ENCODE measurements around the gene TEX26.
A peak's percentile ranks its signal among the peaks of the same experiment; 100 is the strongest.

The TEX26 gene

GRCh38 chr13:30904043-30904442 lies 28.4 kb upstream of the TEX26 start:
- peaks cover 6% of the 10 kb centered on the region; the same call in 1 of the 2 replicates for H3K4me1 ChIP-seq (ENCODE audit: control insufficient read depth, insufficient read depth, low read length)
- H3K9ac ChIP-seq (ENCODE audit: low read length) = no peak overlapping the region
- peaks cover 50% of the 10 kb centered on the region for H3K27me3 ChIP-seq (ENCODE audit: control insufficient read depth, insufficient read depth, low read length)
- no peak overlapping the region for H3K27ac ChIP-seq (ENCODE audit: low read depth, low read length)
- no peaks in the 10 kb centered on the region for H3K9me3 ChIP-seq (ENCODE audit: control insufficient read depth, insufficient read depth, low read depth, low read length)
- H3K36me3 ChIP-seq (ENCODE audit: control insufficient read depth, insufficient read depth, low read length) = no peaks in the 10 kb centered on the region
- no peak overlapping the region for H3K4me3 ChIP-seq (ENCODE audit: low read depth, low read length)

GRCh38 chr13:30905932-30906383 lies 26.5 kb upstream of the TEX26 start, which contains the start of gene MEDAG:
Gene MEDAG (plus strand): TSS chr13:30906271. CDS start chr13:30906516, 245 bp downstream.
- Histone ChIP-seq H3K4me1 (ENCODE audit: control insufficient read depth, insufficient read depth, low read length) (peaks cover 6% of the 10 kb centered on the region; the same call in 1 of the 2 replicates), H3K9ac (ENCODE audit: low read length) (peak within 1 kb of the TSS; percentile 10), H3K27ac (ENCODE audit: low read depth, low read length) (no peak within 1 kb of the TSS), H3K4me3 (ENCODE audit: low read depth, low read length) (peak within 1 kb of the TSS; percentile 60), H3K27me3 (ENCODE audit: control insufficient read depth, insufficient read depth, low read length) (peaks cover 52% of the 10 kb centered on the region), H3K36me3 (ENCODE audit: control insufficient read depth, insufficient read depth, low read length) (no peaks in the 10 kb centered on the region), H3K9me3 (ENCODE audit: control insufficient read depth, insufficient read depth, low read depth, low read length) (no peaks in the 10 kb centered on the region)

GRCh38 chr13:30906411-30907051 lies 25.9 kb upstream of the TEX26 start:
- Histone ChIP-seq H3K4me3 (ENCODE audit: low read depth, low read length) (peak overlapping the region; percentile 60), H3K36me3 (ENCODE audit: control insufficient read depth, insufficient read depth, low read length) (no peaks in the 10 kb centered on the region), H3K9me3 (ENCODE audit: control insufficient read depth, insufficient read depth, low read depth, low read length) (no peaks in the 10 kb centered on the region), H3K27ac (ENCODE audit: low read depth, low read length) (no peak overlapping the region), H3K4me1 (ENCODE audit: control insufficient read depth, insufficient read depth, low read length) (peaks cover 6% of the 10 kb centered on the region; the same call in 1 of the 2 replicates), H3K27me3 (ENCODE audit: control insufficient read depth, insufficient read depth, low read length) (peaks cover 52% of the 10 kb centered on the region), H3K9ac (ENCODE audit: low read length) (peak overlapping the region; percentile 10)

GRCh38 chr13:30907121-30907861 lies 25.2 kb upstream of the TEX26 start:
- no peak overlapping the region for H3K9ac ChIP-seq (ENCODE audit: low read length)

GRCh38 chr13:30908416-30908980 lies 24.0 kb upstream of the TEX26 start:
- no peaks in the 10 kb centered on the region for H3K9me3 ChIP-seq (ENCODE audit: control insufficient read depth, insufficient read depth, low read depth, low read length)
- H3K4me1 ChIP-seq (ENCODE audit: control insufficient read depth, insufficient read depth, low read length) = peaks cover 6% of the 10 kb centered on the region; the same call in 1 of the 2 replicates
- H3K4me3 ChIP-seq (ENCODE audit: low read depth, low read length) = no peak overlapping the region
- H3K27ac ChIP-seq (ENCODE audit: low read depth, low read length) = no peak overlapping the region
- H3K36me3 ChIP-seq (ENCODE audit: control insufficient read depth, insufficient read depth, low read length) = no peaks in the 10 kb centered on the region
- H3K9ac ChIP-seq (ENCODE audit: low read length) = no peak overlapping the region
- peaks cover 48% of the 10 kb centered on the region for H3K27me3 ChIP-seq (ENCODE audit: control insufficient read depth, insufficient read depth, low read length)

More at GRCh38 chr13:30907121-30907861, 25.2 kb upstream of the TEX26 start:
- H3K36me3 ChIP-seq (ENCODE audit: control insufficient read depth, insufficient read depth, low read length) = no peaks in the 10 kb centered on the region
- H3K4me3 ChIP-seq (ENCODE audit: low read depth, low read length) = no peak overlapping the region
- H3K9me3 ChIP-seq (ENCODE audit: control insufficient read depth, insufficient read depth, low read depth, low read length) = no peaks in the 10 kb centered on the region
- H3K27me3 ChIP-seq (ENCODE audit: control insufficient read depth, insufficient read depth, low read length) = peaks cover 52% of the 10 kb centered on the region
- no peak overlapping the region for H3K27ac ChIP-seq (ENCODE audit: low read depth, low read length)
- peaks cover 6% of the 10 kb centered on the region; the same call in 1 of the 2 replicates for H3K4me1 ChIP-seq (ENCODE audit: control insufficient read depth, insufficient read depth, low read length)

- Histone ChIP-seq H3K9ac (ENCODE audit: low read length) (no peak overlapping the region), H3K27me3 (ENCODE audit: control insufficient read depth, insufficient read depth, low read length) (peaks cover 26% of the 10 kb centered on the region), H3K9me3 (ENCODE audit: control insufficient read depth, insufficient read depth, low read depth, low read length) (no peaks in the 10 kb centered on the region), H3K27ac (ENCODE audit: low read depth, low read length) (no peak overlapping the region), H3K4me3 (ENCODE audit: low read depth, low read length) (no peak overlapping the region), H3K36me3 (ENCODE audit: control insufficient read depth, insufficient read depth, low read length) (no peaks in the 10 kb centered on the region), H3K4me1 (ENCODE audit: control insufficient read depth, insufficient read depth, low read length) (peaks cover 6% of the 10 kb centered on the region; the same call in 1 of the 2 replicates)
These were observed 21.8 kb upstream of the TEX26 start for GRCh38 chr13:30910676-30911075.

- Histone ChIP-seq H3K9me3 (ENCODE audit: control insufficient read depth, insufficient read depth, low read depth, low read length) (no peaks in the 10 kb centered on the region), H3K27me3 (ENCODE audit: control insufficient read depth, insufficient read depth, low read length) (no peaks in the 10 kb centered on the region), H3K9ac (ENCODE audit: low read length) (no peak overlapping the region), H3K4me1 (ENCODE audit: control insufficient read depth, insufficient read depth, low read length) (no peaks in the 10 kb centered on the region; the same call in 1 of the 2 replicates), H3K27ac (ENCODE audit: low read depth, low read length) (no peak overlapping the region), H3K4me3 (ENCODE audit: low read depth, low read length) (no peak overlapping the region), H3K36me3 (ENCODE audit: control insufficient read depth, insufficient read depth, low read length) (no peaks in the 10 kb centered on the region)
These were observed 16.5 kb upstream of the TEX26 start for GRCh38 chr13:30915691-30916541.

GRCh38 chr13:30916991-30917390 lies 15.5 kb upstream of the TEX26 start:
- Histone ChIP-seq H3K9me3 (ENCODE audit: control insufficient read depth, insufficient read depth, low read depth, low read length) (no peaks in the 10 kb centered on the region), H3K4me3 (ENCODE audit: low read depth, low read length) (no peak overlapping the region), H3K27me3 (ENCODE audit: control insufficient read depth, insufficient read depth, low read length) (no peaks in the 10 kb centered on the region)

GRCh38 chr13:30918662-30919405 lies 13.6 kb upstream of the TEX26 start:
- no peaks in the 10 kb centered on the region for H3K36me3 ChIP-seq (ENCODE audit: control insufficient read depth, insufficient read depth, low read length)
- no peaks in the 10 kb centered on the region; the same call in 1 of the 2 replicates for H3K4me1 ChIP-seq (ENCODE audit: control insufficient read depth, insufficient read depth, low read length)
- H3K9ac ChIP-seq (ENCODE audit: low read length) = no peak overlapping the region
- H3K9me3 ChIP-seq (ENCODE audit: control insufficient read depth, insufficient read depth, low read depth, low read length) = no peaks in the 10 kb centered on the region
- no peak overlapping the region for H3K27ac ChIP-seq (ENCODE audit: low read depth, low read length)
- no peak overlapping the region for H3K4me3 ChIP-seq (ENCODE audit: low read depth, low read length)
- no peaks in the 10 kb centered on the region for H3K27me3 ChIP-seq (ENCODE audit: control insufficient read depth, insufficient read depth, low read length)

More at GRCh38 chr13:30916991-30917390, 15.5 kb upstream of the TEX26 start:
- Histone ChIP-seq H3K9ac (ENCODE audit: low read length) (no peak overlapping the region), H3K4me1 (ENCODE audit: control insufficient read depth, insufficient read depth, low read length) (no peaks in the 10 kb centered on the region; the same call in 1 of the 2 replicates), H3K36me3 (ENCODE audit: control insufficient read depth, insufficient read depth, low read length) (no peaks in the 10 kb centered on the region), H3K27ac (ENCODE audit: low read depth, low read length) (no peak overlapping the region)

Measured in HUES6 (cell line).